Lower leg skin (tissue), 4 donors: ENCODE data around the gene FEN1. TPM values are rescaled to one million over a fixed set of nuclear protein-coding genes. Genes with fewer than 3 reads are reported as not detected.

Experiments used
- DNase-seq, 2 donors: peaks; one replicate each; pipeline ENCODE4 v3.0.0-alpha.2; 2019; ENCODE audit warnings: low spot score in 2 of 2
- H3K4me3 ChIP-seq: fragments of 200-600 bp; sonication (generic); 2 replicates; pipeline ENCODE4 v1.5.1; 2017; ENCODE audit warnings: mild to moderate bottlenecking, low read depth; ENCODE audit not compliant: poor library complexity, severe bottlenecking
- CTCF ChIP-seq, 3 donors: fragments of 450-650 bp; IDR thresholded peaks; one replicate each; pipeline ENCODE4 v1.5.1; 2016; ENCODE audit warnings: antibody characterized with exemption in 3 of 3, mild to moderate bottlenecking in 3 of 3, moderate library complexity in 2 of 3
- POLR2A ChIP-seq, 2 donors: fragments of 450-650 bp; IDR thresholded peaks; one replicate each; pipeline ENCODE4 v1.6.1; 2016 to 2017; ENCODE audit warnings: antibody characterized with exemption in 2 of 2, mild to moderate bottlenecking in 1 of 2, moderate library complexity in 1 of 2
- WGBS, 2 donors: methylation state at CpG; one replicate each; pipeline ENCODE4 v1.1.5; 2018; 5-methylcytosine and 5-hydroxymethylcytosine counted together
- intact Hi-C: fragments of 100-400 bp; cut with DNase I; formaldehyde crosslinking; loops from one replicate; pipeline ENCODE4 v1.15.0; 2023; ENCODE audit warnings: low total_unique reads
- microRNA counts, 2 donors: library from miRNA; unstranded; fragments of <30 nt; microRNA quantifications; one replicate each; lab custom pipeline; 2016
- total RNA-seq, 4 donors: library from RNA; depleted of rRNA; stranded (reverse); fragments of >200 nt; gene quantifications; one replicate each; pipeline ENCODE4 v1.1.0, GENCODE V29; 2016

FEN1 gene
- total RNA-seq, 4 donors from 2014 or later: 7.9 to 9.1 (median 8.8) TPM

GRCh38 chr11:61844909-61845565, 52.3 kb downstream of the FEN1 start:
- TF ChIP-seq POLR2A (IDR thresholded peaks at IDR 0.05) (no peak), CTCF (IDR thresholded peaks at IDR 0.05) (no peak)
- no peak overlapping the region for H3K4me3 ChIP-seq
- DNase-seq: no peak
- intact Hi-C loops: no loop called here
- 78 to 83% methylated on average over 15 to 16 of the region's 16 CpGs for WGBS, 2 donors

- WGBS, 2 donors: 80 to 86% methylated on average over 10 of the region's 10 CpGs
- no peak for TF ChIP-seq POLR2A (IDR thresholded peaks at IDR 0.05)
- no peak for DNase-seq
- intact Hi-C loops: no loop called here
- no peak overlapping the region for H3K4me3 ChIP-seq
Observed at GRCh38 chr11:61846362-61847020, 53.8 kb downstream of the FEN1 start.

MicroRNA genes within 50 kb of the gene (microRNA counts, 767-probe panel; counts per million panel counts)
- microRNA hsa-miR-1908 (lab: Ali Mortazavi, UCI): 0 to 358 counts per million in 2 donors
- 0 to 358 counts per million in 2 donors for microRNA hsa-miR-611 (lab: Ali Mortazavi, UCI)

Other genes starting within 250 kb of the FEN1 start
- 1 to 10 TPM; 1.5 to 7.5 (median 5.1) TPM for gene SYT7, start 211.8 kb upstream of the FEN1 start, total RNA-seq
- 1 to 10 TPM in 2 of 4 donors, under 1 TPM in 2; 0.23 to 1.8 (median 0.79) TPM for gene DAGLA, start 112.5 kb upstream of the FEN1 start, total RNA-seq
- gene MYRF, start 40.3 kb upstream of the FEN1 start, total RNA-seq: 1 to 10 TPM in 2 of 4 donors, under 1 TPM in 1, not detected in 1; 0.23 to 2.6 (median 1.4) TPM
- 10 to 100 TPM; 33.6 to 42.8 (median 36.6) TPM for gene TMEM258, start 312 bp upstream of the FEN1 start, total RNA-seq
- 10 to 100 TPM in 2 of 4 donors, 1 to 10 TPM in 2; 7.3 to 58.6 (median 21.8) TPM for gene FADS1, start 24.1 kb downstream of the FEN1 start, total RNA-seq
- 100 to 1,000 TPM in 2 of 4 donors, 10 to 100 TPM in 2; 15.4 to 540 (median 173) TPM for gene FADS2, start 35.4 kb downstream of the FEN1 start, total RNA-seq
- 10 to 100 TPM; 10.9 to 27.8 (median 18.3) TPM for gene FADS3, start 98.6 kb downstream of the FEN1 start, total RNA-seq
- 10 to 100 TPM in 1 of 4 donors, 1 to 10 TPM in 3; 6.1 to 10.9 (median 7.8) TPM for gene RAB3IL1, start 124.7 kb downstream of the FEN1 start, total RNA-seq
- gene BEST1, start 157.4 kb downstream of the FEN1 start, total RNA-seq: 1 to 10 TPM in 3 of 4 donors, under 1 TPM in 1; 0.89 to 2.8 (median 1.5) TPM
- gene FTH1, start 174.7 kb downstream of the FEN1 start, total RNA-seq: 1,000 to 10,000 TPM in 1 of 4 donors, 100 to 1,000 TPM in 3; 583 to 1,081 (median 634) TPM